HepG2 (cell line): Measurements from ENCODE around the gene DNAL4. TPM values are rescaled to one million over a fixed set of nuclear protein-coding genes. Genes with fewer than 3 reads are reported as not detected.
A peak's percentile ranks its signal among the peaks of the same experiment; 100 is the strongest.

ENCODE experiments used
- ATF7 ChIP-seq, 2 experiments: fragments of 450-650 bp in 1 of 2; sonication (generic) in 1 of 2; formaldehyde crosslinking in 1 of 2; IDR thresholded peaks; 2 replicates each; pipeline versions ENCODE4 v1.4.0 to v1.6.1; 2016 to 2020; ENCODE audit warnings: antibody characterized with exemption in 1 of 2, mild to moderate bottlenecking in 1 of 2, missing genetic modification reagents in 1 of 2
- BRD4 ChIP-seq: sonication (generic); formaldehyde crosslinking; IDR thresholded peaks from 2 replicates; pipeline ENCODE4 v1.4.0; 2020; ENCODE audit warnings: missing genetic modification reagents
- ERF ChIP-seq: IDR thresholded peaks from 2 replicates; pipeline ENCODE4 v1.6.1; 2018; ENCODE audit warnings: missing biosample characterization, missing genetic modification reagents
- FLYWCH1 ChIP-seq: sonication (generic); formaldehyde crosslinking; IDR thresholded peaks from 2 replicates; pipeline ENCODE4 v1.8.1; 2023; ENCODE audit warnings: mild to moderate bottlenecking, missing genetic modification reagents
- MTF2 ChIP-seq: sonication (generic); formaldehyde crosslinking; IDR thresholded peaks from 2 replicates; pipeline ENCODE4 v1.5.0; 2020; ENCODE audit warnings: missing genetic modification reagents, borderline replicate concordance
- PAXIP1 ChIP-seq: sonication (generic); formaldehyde crosslinking; conservative IDR thresholded peaks from 2 replicates; pipeline ENCODE4 v1.4.0; 2020; ENCODE audit warnings: mild to moderate bottlenecking, missing genetic modification reagents, moderate library complexity
- SNAPC5 ChIP-seq: sonication (generic); formaldehyde crosslinking; IDR thresholded peaks from 2 replicates; pipeline ENCODE4 v1.8.1; 2023; ENCODE audit warnings: mild to moderate bottlenecking, missing genetic modification reagents, borderline replicate concordance
- SOX6 ChIP-seq, 2 experiments: fragments of 450-650 bp in 1 of 2; sonication (generic) in 1 of 2; formaldehyde crosslinking in 1 of 2; IDR thresholded peaks; 2 replicates each; pipeline versions ENCODE4 v1.4.0 to v1.6.1; 2017 to 2020; ENCODE audit warnings: antibody characterized with exemption in 1 of 2, mild to moderate bottlenecking in 1 of 2, missing genetic modification reagents in 1 of 2
- SRSF9 ChIP-seq: fragments of 200-400 bp; formaldehyde crosslinking; IDR thresholded peaks from 2 replicates; pipeline ENCODE4 v1.6.1; 2018; ENCODE audit warnings: borderline replicate concordance, mild to moderate bottlenecking, low read depth, low read length; ENCODE audit not compliant: insufficient read depth, poor library complexity, severe bottlenecking
- ZBTB3 ChIP-seq: sonication (generic); formaldehyde crosslinking; IDR thresholded peaks from 2 replicates; pipeline ENCODE4 v1.4.0; 2020; ENCODE audit warnings: low read depth, mild to moderate bottlenecking, moderate library complexity, missing genetic modification reagents, borderline replicate concordance
- ZMYM4 ChIP-seq: sonication (generic); formaldehyde crosslinking; IDR thresholded peaks from 2 replicates; pipeline ENCODE4 v1.8.1; 2023; ENCODE audit warnings: mild to moderate bottlenecking, missing genetic modification reagents
- ZNF275 ChIP-seq: sonication (generic); formaldehyde crosslinking; IDR thresholded peaks from 2 replicates; pipeline ENCODE4 v1.8.0; 2022; ENCODE audit warnings: missing genetic modification reagents, mild to moderate bottlenecking, inconsistent platforms, borderline replicate concordance
- ZNF407 ChIP-seq: sonication (generic); formaldehyde crosslinking; IDR thresholded peaks from one replicate; pipeline ENCODE4 v1.5.1; 2020; ENCODE audit warnings: mild to moderate bottlenecking, missing genetic modification reagents; ENCODE audit errors: not compliant biosample characterization
- ZNF670 ChIP-seq: sonication (generic); formaldehyde crosslinking; IDR thresholded peaks from 2 replicates; pipeline ENCODE4 v1.8.0; 2022; ENCODE audit warnings: mild to moderate bottlenecking, missing genetic modification reagents, borderline replicate concordance
- polyA plus RNA-seq, 8 experiments: library from polyadenylated mRNA; depleted of rRNA in 3 of 8; stranded (reverse) in 7 of 8; unstranded in 1 of 8; fragments of >200 nt; fragmentation: Illumina TruSeq in 4 of 8; extraction: Trizol in 4 of 8; gene quantifications; 2 replicates each; pipeline versions ENCODE4 v1.2.1 to v1.2.3, GENCODE V29; 2011 to 2016; ENCODE audit warnings: low read depth in 4 of 8, missing spikeins in 1 of 8, mixed read lengths in 1 of 8; ENCODE audit not compliant: insufficient read depth in 1 of 8
- total RNA-seq, 5 experiments: library from RNA; depleted of rRNA; stranded (reverse); fragments of >200 nt; fragmentation: Illumina TruSeq; extraction: Trizol; gene quantifications; 2 replicates each; pipeline ENCODE4 v1.2.3, GENCODE V29; 2016; ENCODE audit warnings: low read depth in 1 of 5

DNAL4 gene
- total and polyA plus RNA-seq, 2 of the 13 experiments (the other 11 are each of a cell fraction or from before 2014, with no cell fraction given): 8.0 to 10.7 TPM

- TF ChIP-seq BRD4 (CRISPR knock-in tag) (no peak), ZBTB3 (CRISPR knock-in tag) (no peak), ZNF275 (no peak), ZMYM4 (CRISPR knock-in tag) (no peak), ATF7 (IDR thresholded peaks at IDR 0.05) (no peak), ATF7 (CRISPR knock-in tag; IDR thresholded peaks at IDR 0.05) (no peak), SNAPC5 (CRISPR knock-in tag) (no peak), FLYWCH1 (CRISPR knock-in tag) (no peak), PAXIP1 (no peak), ERF (peak; percentile 66; the same call in 1 of the 2 replicates), ZNF670 (CRISPR knock-in tag) (no peak), ZNF407 (CRISPR knock-in tag) (no peak), SRSF9 (no peak), MTF2 (CRISPR knock-in tag) (no peak), SOX6 (IDR thresholded peaks at IDR 0.05) (no peak), SOX6 (CRISPR knock-in tag; IDR thresholded peaks at IDR 0.05) (no peak)
Observed at GRCh38 chr22:38766076-38766777, 27.7 kb downstream of the DNAL4 start (continued).
